K562 (cell line): Measurements from ENCODE around the gene HS3ST5. TPM values are rescaled to one million over a fixed set of nuclear protein-coding genes. Genes with fewer than 3 reads are reported as not detected.

Experiments
- ATAC-seq: fragments of 200-7000 bp; cut with Tn5 transposase; 3 replicates; pipeline ENCODE4 v1.9.1; 2020; ENCODE audit warnings: moderate library complexity
- BruUV-seq: library from RNA; stranded (reverse); fragments of 400-500 nt; replicated peaks from 2 replicates; lab custom pipeline; 2021; lab: Mats Ljungman, UMichigan
- CTCF ChIA-PET: fragments of 300-600 bp; formaldehyde crosslinking; extraction: SDS; loops from one replicate; lab custom pipeline; 2021; ENCODE audit warnings: low intra/inter-chr PET ratio; lab: Yijun Ruan, JAX
- POLR2A ChIA-PET: fragments of 300-600, 350-650 bp; sonication (Branson Sonifier 250); formaldehyde crosslinking; extraction: SDS; loops from one replicate; lab custom pipeline; 2021; ENCODE audit warnings: antibody characterized with exemption, inconsistent platforms; lab: Yijun Ruan, JAX
- DNase-seq, 4 experiments: peaks; one replicate each; pipeline versions ENCODE4 v3.0.0 to v3.0.0-alpha.2; 2011 to 2018; ENCODE audit warnings: low spot score in 3 of 4, mixed read lengths in 3 of 4; ENCODE audit errors: extremely low read depth in 1 of 4
- FAIRE-seq: peaks from 2 replicates; lab custom pipeline; 2011; peaks lifted over from hg19 to GRCh38; lab: Jason Lieb, UNC
- H2AFZ ChIP-seq: 2 replicates; pipeline ENCODE4 v1.6.0; 2011; ENCODE audit warnings: low read depth, low read length, control low read depth, inconsistent platforms
- H3K27ac ChIP-seq: fragments of 200-600 bp; 3 replicates; pipeline ENCODE4 v1.8.0; 2011; ENCODE audit warnings: low read depth, mild to moderate bottlenecking, control low read depth, inconsistent platforms, low read length, moderate library complexity, mixed read lengths; ENCODE audit errors: extremely low read depth
- H3K27me3 ChIP-seq, 2 experiments: fragments of 300-600 bp in 1 of 2; 2 replicates in 1 of 2; 3 replicates in 1 of 2; pipeline versions ENCODE4 v1.6.0 to v1.8.0; 2011; ENCODE audit warnings: inconsistent platforms in 2 of 2, low read length in 2 of 2, mild to moderate bottlenecking in 1 of 2, mixed read lengths in 1 of 2, moderate library complexity in 1 of 2; ENCODE audit not compliant: control insufficient read depth in 2 of 2, insufficient read depth in 2 of 2
- H3K36me3 ChIP-seq: fragments of 300-600 bp; 3 replicates; pipeline ENCODE4 v1.8.0; 2011; ENCODE audit warnings: mild to moderate bottlenecking, low read length, inconsistent platforms; ENCODE audit not compliant: control insufficient read depth, insufficient read depth
- H3K4me1 ChIP-seq, 2 experiments: fragments of 200-600 bp in 1 of 2; replicated peaks in 1 of 2; 2 replicates in 1 of 2; 3 replicates in 1 of 2; pipeline versions ENCODE4 v1.5.1 to v1.8.0; 2011; ENCODE audit warnings: inconsistent platforms in 2 of 2, low read length in 2 of 2, mild to moderate bottlenecking in 1 of 2, mixed read lengths in 1 of 2, moderate library complexity in 1 of 2; ENCODE audit not compliant: control insufficient read depth in 2 of 2, insufficient read depth in 2 of 2
- H3K4me2 ChIP-seq: 2 replicates; pipeline ENCODE4 v1.6.1; 2011; ENCODE audit warnings: low read length, control low read depth, inconsistent platforms, mixed read lengths; ENCODE audit not compliant: insufficient read depth
- H3K4me3 ChIP-seq: fragments of 200-600 bp; sonication (generic), shearing (Covaris generic); 2 replicates; pipeline ENCODE4 v1.5.1; 2016; ENCODE audit warnings: control low read depth, inconsistent platforms
- H3K79me2 ChIP-seq: fragments of 200-600 bp; 3 replicates; pipeline ENCODE4 v1.8.0; 2011; ENCODE audit warnings: low read length, inconsistent platforms; ENCODE audit not compliant: control insufficient read depth, insufficient read depth
- H3K9ac ChIP-seq, 2 experiments: 2 replicates each; pipeline versions ENCODE4 v1.6.0 to v1.6.1; 2011; ENCODE audit warnings: low read depth in 2 of 2, low read length in 2 of 2, control low read depth in 1 of 2, inconsistent platforms in 1 of 2, mild to moderate bottlenecking in 1 of 2, mixed read lengths in 1 of 2; ENCODE audit not compliant: insufficient read depth in 1 of 2
- H3K9me1 ChIP-seq: one replicate; pipeline ENCODE4 v1.6.0; 2011; ENCODE audit warnings: inconsistent platforms, mild to moderate bottlenecking, low read length, moderate library complexity; ENCODE audit not compliant: control insufficient read depth, insufficient read depth
- H3K9me3 ChIP-seq: replicated peaks from 2 replicates; pipeline ENCODE4 v1.5.1; 2011; ENCODE audit warnings: low read depth, low read length, inconsistent platforms; ENCODE audit not compliant: control insufficient read depth, insufficient read depth
- H4K20me1 ChIP-seq: replicated peaks from 2 replicates; pipeline ENCODE4 v1.6.1; 2011; ENCODE audit warnings: low read length, inconsistent platforms, mixed read lengths; ENCODE audit not compliant: control insufficient read depth, insufficient read depth
- MTF1 ChIP-seq: fragments of 250-450 bp; sonication (Bioruptor Pico); IDR thresholded peaks from 2 replicates; pipeline ENCODE4 v1.9.0; 2021; ENCODE audit warnings: moderate library complexity, mild to moderate bottlenecking, inconsistent platforms, borderline replicate concordance
- PHF21A ChIP-seq: fragments of 450-650 bp; IDR thresholded peaks from 2 replicates; pipeline ENCODE4 v1.6.1; 2017; ENCODE audit warnings: low read depth, borderline replicate concordance
- TCF3 ChIP-seq: sonication (generic); formaldehyde crosslinking; IDR thresholded peaks from 2 replicates; pipeline ENCODE4 v1.4.0; 2020; ENCODE audit warnings: mild to moderate bottlenecking, missing genetic modification reagents
- U2AF2 ChIP-seq: fragments of 200-400 bp; formaldehyde crosslinking; optimal IDR thresholded peaks from 2 replicates; pipeline ENCODE3; 2017; ENCODE audit warnings: low read depth, mild to moderate bottlenecking, low read length
- ZNF24 ChIP-seq: fragments of 450-650 bp; IDR thresholded peaks from 2 replicates; pipeline ENCODE4 v1.6.1; 2016
- ZNF518B ChIP-seq: fragments of 250-450 bp; sonication (Bioruptor Pico); IDR thresholded peaks from 2 replicates; pipeline ENCODE4 v1.5.0; 2021; ENCODE audit warnings: mild to moderate bottlenecking, moderate library complexity
- ZNF609 ChIP-seq: sonication (generic); formaldehyde crosslinking; IDR thresholded peaks from 2 replicates; pipeline ENCODE4 v1.8.1; 2023; ENCODE audit warnings: missing genetic modification reagents, mild to moderate bottlenecking, borderline replicate concordance
- WGBS: fragments of 100-300 bp; shearing (Covaris generic); methylation state at CpG from one replicate; pipeline ENCODE4 v1.1.6; 2016; ENCODE audit warnings: low coverage, mixed read lengths; ENCODE audit not compliant: insufficient coverage; ENCODE audit errors: missing lambda C conversion rate; 5-methylcytosine and 5-hydroxymethylcytosine counted together
- in situ Hi-C: fragments of 300-500 bp; cut with MboI; formaldehyde crosslinking; loops from 4 replicates; pipeline ENCODE4 v1.15.0; 2018; ENCODE audit warnings: inconsistent platforms, mixed read lengths
- intact Hi-C: fragments of 100-400 bp; cut with micrococcal nuclease; formaldehyde crosslinking; loops from 2 replicates; pipeline ENCODE4 v1.14.2; 2022
- polyA plus RNA-seq, 8 experiments: library from polyadenylated mRNA; depleted of rRNA in 4 of 8; stranded (reverse) in 5 of 8; unstranded in 3 of 8; fragments of >200 nt; fragmentation: Nextera tagmentation in 2 of 8; fragmentation: Illumina TruSeq in 1 of 8; extraction: Ambion mirVana in 2 of 8; extraction: Trizol in 1 of 8; gene quantifications; 2 replicates each; pipeline versions ENCODE4 v1.2.1 to v1.2.3, GENCODE V29; 2011 to 2014; ENCODE audit warnings: inconsistent platforms in 1 of 8, missing spikeins in 1 of 8
- total RNA-seq, 7 experiments: library from RNA; depleted of rRNA in 6 of 7; stranded (reverse); fragments of >200 nt in 6 of 7; fragmentation: Illumina TruSeq in 2 of 7; extraction: Trizol in 2 of 7; gene quantifications; 2 replicates each; pipeline versions ENCODE4 v1.2.1 to v1.2.3, GENCODE V29; 2011 to 2021; ENCODE audit warnings: low replicate concordance in 1 of 7

Gene HS3ST5
- total and polyA plus RNA-seq, 9 of the 15 experiments (the other 6 are each of a cell fraction or from before 2014, with no cell fraction given) = not detected

GRCh38 chr6:114274836-114275235 is 68.0 kb downstream of the HS3ST5 start:
- Histone ChIP-seq H3K9me3 (no peaks in the 10 kb centered on the region), H3K4me1 (no peaks in the 10 kb centered on the region), H3K27me3 (no peaks in the 10 kb centered on the region), H3K4me2 (no peak overlapping the region), H4K20me1 (no peaks in the 10 kb centered on the region), H3K9me1 (no peaks in the 10 kb centered on the region), H3K79me2 (no peaks in the 10 kb centered on the region), H3K9ac (no peak overlapping the region), H2AFZ (no peak overlapping the region), H3K27ac (no peak overlapping the region), H3K4me3 (no peak overlapping the region), H3K36me3 (no peaks in the 10 kb centered on the region)
- TF ChIP-seq MTF1 (CRISPR knock-in tag) (no peak), PHF21A (no peak), U2AF2 (no peak), TCF3 (CRISPR knock-in tag) (no peak)
- FAIRE-seq (no peak), DNase-seq (no peak), ATAC-seq (no peak)
- in situ Hi-C loops = no loop called here
- WGBS = 0% methylated on average over 2 of the region's 2 CpGs
- no TSS peak for BruUV-seq
- ChIA-PET POLR2A (no interaction called here), CTCF (no interaction called here)
- intact Hi-C loops = no loop called here

- Histone ChIP-seq H3K27me3 (no peaks in the 10 kb centered on the region), H3K9ac (no peak overlapping the region), H3K9me3 (no peaks in the 10 kb centered on the region), H3K36me3 (no peaks in the 10 kb centered on the region), H3K79me2 (no peaks in the 10 kb centered on the region), H3K9me1 (no peaks in the 10 kb centered on the region), H3K4me2 (no peak overlapping the region), H4K20me1 (no peaks in the 10 kb centered on the region), H3K4me3 (no peak overlapping the region), H3K27ac (no peak overlapping the region), H2AFZ (no peak overlapping the region), H3K4me1 (no peaks in the 10 kb centered on the region)
- ChIA-PET POLR2A (no interaction called here), CTCF (no interaction called here)
- intact Hi-C loops = no loop called here
- 0% methylated on average over 2 of the region's 3 CpGs for WGBS
- no peak for ATAC-seq
- BruUV-seq = no TSS peak
- in situ Hi-C loops = no loop called here
- no peak for DNase-seq
- no peak for FAIRE-seq
- TF ChIP-seq ZNF609 (CRISPR knock-in tag) = no peak
- no peak for TF ChIP-seq ZNF518B (CRISPR knock-in tag)
- no peak for TF ChIP-seq ZNF24
Observed at GRCh38 chr6:114272582-114272981, 70.2 kb downstream of the HS3ST5 start.
